ENCODE measurements around the gene SPOCK1. TPM values are rescaled to one million over a fixed set of nuclear protein-coding genes. Genes with fewer than 3 reads are reported as not detected.

The SPOCK1 gene
- total RNA-seq, 1 experiment from 2014 or later: 10.9 TPM

DNA sequence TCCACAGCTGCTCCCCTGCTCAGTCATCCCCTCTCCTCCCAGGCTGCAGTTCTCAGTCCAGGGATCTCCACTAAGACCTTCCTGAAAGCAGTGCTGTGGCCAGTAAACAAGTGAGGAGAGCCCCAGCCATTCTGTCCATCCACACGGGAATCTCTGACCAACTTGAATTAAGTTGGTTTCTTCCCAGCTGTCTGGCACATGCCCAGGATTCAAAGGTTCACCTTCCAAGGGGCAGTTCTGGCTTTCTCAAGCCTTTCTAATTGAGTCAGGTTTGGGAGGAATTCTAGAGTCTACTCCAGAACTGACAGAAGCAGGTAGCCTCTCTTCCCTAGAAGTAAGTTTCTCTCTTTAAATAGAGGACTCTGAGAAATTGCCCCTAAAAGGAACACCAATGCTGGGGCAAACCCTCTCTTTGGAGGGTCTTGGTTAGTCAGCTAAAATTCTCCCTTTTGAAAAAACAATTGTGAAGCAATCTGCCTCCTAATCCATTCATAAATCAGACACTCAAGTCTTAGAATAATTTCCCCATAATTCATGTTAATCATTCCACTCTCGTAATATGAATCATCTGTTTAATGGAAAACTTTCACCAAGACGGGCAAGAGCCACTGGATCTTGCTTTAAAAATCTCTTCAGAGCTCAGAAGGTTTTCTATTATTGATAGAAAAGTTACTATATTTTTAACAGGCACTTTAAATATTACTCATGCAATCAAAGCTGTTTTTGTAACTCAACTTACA lies 133.8 kb downstream of the SPOCK1 start:
- Histone ChIP-seq H2BK20ac (ENCODE audit: low read depth, low read length, poor library complexity, severe bottlenecking) (no peak overlapping the region), H2BK15ac (ENCODE audit: low read depth, low read length) (no peak overlapping the region), H3K9me3 (ENCODE audit: control insufficient read depth, low read depth, low read length) (no peaks in the 10 kb centered on the region), H3K79me1 (ENCODE audit: insufficient read depth, low read depth, low read length, poor library complexity, severe bottlenecking) (no peaks in the 10 kb centered on the region), H3K27ac (ENCODE audit: insufficient read length, low read depth, low read length) (no peak overlapping the region), H3K9ac (ENCODE audit: extremely low read depth, insufficient read length, low read length) (no peak overlapping the region), H2AFZ (ENCODE audit: low read length) (no peak overlapping the region), H2BK12ac (ENCODE audit: insufficient read length, low read depth, low read length) (no peak overlapping the region), H3K14ac (ENCODE audit: insufficient read depth, low read length) (no peak overlapping the region), H3K27me3 (ENCODE audit: insufficient read depth, low read length) (no peaks in the 10 kb centered on the region), H2AK5ac (ENCODE audit: insufficient read length, low read length) (no peak overlapping the region), H4K8ac (replicated peaks; ENCODE audit: insufficient read length, low read depth, low read length) (no peak overlapping the region), H4K5ac (ENCODE audit: insufficient read length, low read depth, low read length) (no peak overlapping the region), H3K4ac (ENCODE audit: low read depth, low read length) (no peak overlapping the region), H2BK5ac (ENCODE audit: insufficient read length, low read length) (no peak overlapping the region), H3K56ac (ENCODE audit: insufficient read length, low read depth, low read length) (no peak overlapping the region), H4K91ac (ENCODE audit: insufficient read length, low read depth, low read length) (no peak overlapping the region), H3K23me2 (ENCODE audit: insufficient read length, low read depth, low read length, poor library complexity, severe bottlenecking) (no peaks in the 10 kb centered on the region), H2BK120ac (ENCODE audit: low read depth, low read length, poor library complexity, severe bottlenecking) (no peak overlapping the region), H3T11ph (ENCODE audit: low read length) (no peak overlapping the region), H3K79me2 (ENCODE audit: insufficient read depth, low read length) (no peaks in the 10 kb centered on the region), H4K20me1 (ENCODE audit: control insufficient read depth, insufficient read depth, insufficient read length) (no peaks in the 10 kb centered on the region), H3K4me2 (ENCODE audit: insufficient read depth, insufficient read length, low read length) (no peak overlapping the region), H3K18ac (ENCODE audit: insufficient read length, low read depth, low read length) (no peak overlapping the region), H3K23ac (ENCODE audit: insufficient read length, low read depth, low read length) (no peak overlapping the region), H3K4me1 (ENCODE audit: insufficient read depth, low read length) (no peaks in the 10 kb centered on the region)
- no peaks in the 10 kb centered on the region for H3K9me3 Mint-ChIP-seq
- 0 out of 4 replicates have a peak, but pooled peaks cover 0 to 2% of the 10 kb centered on the region in 2 experiments for H3K4me1 Mint-ChIP-seq
- H3K36me3 Mint-ChIP-seq (ENCODE audit: insufficient read depth in 1 of 3, low read depth in 3 of 3): no peaks in the 10 kb centered on the region
- no peak for DNase-seq
- WGBS (ENCODE audit: extremely low coverage, insufficient read length, low lambda C conversion rate): no CpG with 5 or more reads among the region's 3 CpGs
- TF ChIP-seq, protein P1, sequence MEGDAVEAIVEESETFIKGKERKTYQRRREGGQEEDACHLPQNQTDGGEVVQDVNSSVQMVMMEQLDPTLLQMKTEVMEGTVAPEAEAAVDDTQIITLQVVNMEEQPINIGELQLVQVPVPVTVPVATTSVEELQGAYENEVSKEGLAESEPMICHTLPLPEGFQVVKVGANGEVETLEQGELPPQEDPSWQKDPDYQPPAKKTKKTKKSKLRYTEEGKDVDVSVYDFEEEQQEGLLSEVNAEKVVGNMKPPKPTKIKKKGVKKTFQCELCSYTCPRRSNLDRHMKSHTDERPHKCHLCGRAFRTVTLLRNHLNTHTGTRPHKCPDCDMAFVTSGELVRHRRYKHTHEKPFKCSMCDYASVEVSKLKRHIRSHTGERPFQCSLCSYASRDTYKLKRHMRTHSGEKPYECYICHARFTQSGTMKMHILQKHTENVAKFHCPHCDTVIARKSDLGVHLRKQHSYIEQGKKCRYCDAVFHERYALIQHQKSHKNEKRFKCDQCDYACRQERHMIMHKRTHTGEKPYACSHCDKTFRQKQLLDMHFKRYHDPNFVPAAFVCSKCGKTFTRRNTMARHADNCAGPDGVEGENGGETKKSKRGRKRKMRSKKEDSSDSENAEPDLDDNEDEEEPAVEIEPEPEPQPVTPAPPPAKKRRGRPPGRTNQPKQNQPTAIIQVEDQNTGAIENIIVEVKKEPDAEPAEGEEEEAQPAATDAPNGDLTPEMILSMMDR (conservative IDR thresholded peaks at IDR 0.05): no peak
- no peaks in the 10 kb centered on the region; the same call in none of the 2 replicates for H3K27me3 Mint-ChIP-seq (ENCODE audit: low read depth)
- no peak overlapping the region for H3K4me3 Mint-ChIP-seq
- no peak overlapping the region for H3K27ac Mint-ChIP-seq

Measured in H9 (cell line).